Measurements from ENCODE around the gene SRGAP2.
"Not testable (repeated sequence)": the region's sequence is repeated elsewhere in the genome, so short reads cannot be mapped to it uniquely, and the experiment has no call there.

SRGAP2 gene

DNA sequence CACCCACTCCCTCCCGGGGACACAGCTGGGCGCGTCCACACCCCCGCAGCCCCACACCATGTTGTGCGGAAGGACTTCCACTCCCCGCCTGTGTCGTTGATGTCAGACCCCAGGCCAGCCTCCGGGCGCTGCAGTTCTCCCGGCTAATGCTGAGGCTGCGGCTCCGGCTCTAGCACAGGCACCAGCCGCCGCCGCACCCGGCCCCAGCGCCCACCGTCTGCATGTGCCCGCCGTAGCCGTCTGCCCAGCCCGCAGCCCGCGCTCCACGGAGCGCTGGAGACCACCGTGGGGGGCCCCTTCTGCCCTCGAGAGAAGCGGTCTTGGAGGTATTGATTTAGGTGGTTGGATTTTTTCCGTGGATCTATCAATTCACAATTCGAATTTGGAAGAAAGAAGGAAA is 2.2 kb downstream of the SRGAP2 start:
- DNase-seq (ENCODE audit: low read depth), result not testable (repeated sequence)

DNA sequence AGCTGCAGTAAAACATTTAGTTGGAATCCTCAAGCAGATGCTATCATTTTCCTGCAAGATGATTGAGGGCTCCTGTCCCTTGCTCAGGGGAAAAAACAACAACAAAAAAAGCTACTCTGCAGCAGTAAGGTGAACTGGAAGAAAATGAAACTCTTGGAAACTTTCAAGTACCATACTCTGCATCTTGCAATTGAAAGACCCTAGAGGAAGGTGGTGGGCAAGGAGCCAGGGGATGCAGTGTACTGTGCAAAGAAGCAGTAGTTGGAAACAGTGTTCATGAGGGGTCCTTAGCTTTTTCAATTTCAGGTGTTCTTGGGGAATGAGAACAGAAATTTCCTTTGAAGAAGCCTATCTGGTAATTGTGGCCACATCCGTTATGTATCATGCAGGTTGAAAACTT is 7.5 kb downstream of the SRGAP2 start:
- DNase-seq (ENCODE audit: low read depth), result not testable (repeated sequence)

GRCh38 chr1:206215600-206216392 is 12.5 kb downstream of the SRGAP2 start:
- DNase-seq (ENCODE audit: low read depth), result not testable (repeated sequence)

GRCh38 chr1:206218285-206218684 is 14.9 kb downstream of the SRGAP2 start:
- not testable (repeated sequence) for DNase-seq (ENCODE audit: low read depth)

DNA sequence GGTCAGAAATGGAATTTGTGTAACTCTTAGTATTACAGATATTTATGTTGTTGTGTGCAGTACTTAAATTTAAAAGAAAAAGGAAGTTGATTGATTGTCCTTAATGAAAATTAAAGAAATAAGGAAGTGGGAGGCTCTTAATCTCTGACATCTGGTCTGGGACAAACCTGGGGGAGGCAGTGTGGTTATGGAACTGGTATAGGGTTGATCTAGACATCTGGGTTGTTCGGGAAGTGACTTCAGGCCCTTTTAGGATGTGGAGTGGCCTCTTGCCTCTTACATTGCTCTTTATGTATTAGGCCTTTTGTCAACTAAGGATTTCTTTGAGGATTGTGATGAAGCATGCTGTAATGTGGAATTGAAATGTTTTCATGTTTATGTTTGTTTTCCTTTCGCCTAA is 15.4 kb downstream of the SRGAP2 start:
- not testable (repeated sequence) for DNase-seq (ENCODE audit: low read depth)

DNA sequence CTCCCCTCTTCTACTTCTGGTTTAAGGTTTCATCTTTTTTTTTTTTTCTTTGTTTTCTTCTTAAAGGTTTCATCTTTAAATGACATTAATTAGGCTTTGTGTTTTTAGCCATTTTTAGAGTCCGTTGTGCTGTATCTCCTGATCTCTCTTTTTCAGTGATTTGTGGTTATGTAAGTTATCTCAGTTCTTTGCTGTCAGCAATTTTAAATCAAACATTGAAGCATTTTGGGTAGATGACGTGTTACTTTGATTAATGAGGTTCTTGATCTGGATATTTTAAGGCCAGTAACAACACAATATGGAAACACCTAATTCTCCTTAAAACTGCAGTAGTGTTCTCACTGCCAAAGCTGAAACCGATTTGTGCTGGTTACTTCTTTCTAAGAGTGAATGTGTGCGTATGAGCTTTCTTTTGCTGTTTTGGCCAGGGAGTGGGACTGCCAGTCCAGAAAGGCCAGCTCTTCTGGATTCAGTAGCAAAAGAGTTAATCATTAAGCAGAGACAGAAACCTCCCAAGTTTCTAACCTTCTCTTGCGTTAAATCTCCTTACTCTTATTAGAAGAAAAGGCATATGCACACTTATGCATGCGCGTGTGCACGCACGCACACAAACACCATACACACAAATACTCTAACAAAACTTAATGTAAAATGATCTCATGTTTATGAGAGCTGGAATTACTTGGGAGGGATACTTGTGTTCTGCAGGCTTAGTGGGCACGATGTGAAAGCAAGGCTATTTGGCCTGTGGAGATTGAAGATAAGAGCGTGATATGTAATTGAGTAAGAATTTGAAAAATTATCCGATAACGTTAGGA is 16.4 kb downstream of the SRGAP2 start:
- DNase-seq (ENCODE audit: low read depth), result not testable (repeated sequence)

- not testable (repeated sequence) for DNase-seq (ENCODE audit: low read depth)
Measured at GRCh38 chr1:206220332-206221000, 17.1 kb downstream of the SRGAP2 start.

DNA sequence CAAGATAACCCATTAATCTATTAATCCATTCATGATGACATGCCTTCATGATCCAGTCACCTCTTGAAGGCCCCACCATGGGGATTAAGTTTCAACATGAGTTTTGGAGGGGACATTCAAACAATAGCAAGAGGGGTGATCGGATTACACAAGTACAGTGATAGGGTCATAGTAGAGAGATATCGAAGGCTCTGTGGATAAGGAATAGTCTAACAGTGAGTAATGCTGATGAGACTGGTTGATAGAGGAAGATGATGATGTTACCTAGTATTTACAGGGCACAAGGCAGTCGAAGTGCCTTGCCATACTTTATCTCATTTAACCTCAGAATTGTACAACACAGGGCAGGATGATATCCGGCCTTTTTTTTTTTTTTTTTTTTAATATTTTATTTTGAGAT is 18.2 kb downstream of the SRGAP2 start:
- DNase-seq (ENCODE audit: low read depth), result not testable (repeated sequence)

GRCh38 chr1:206224190-206224776 is 20.9 kb downstream of the SRGAP2 start:
- not testable (repeated sequence) for DNase-seq (ENCODE audit: low read depth)

DNA sequence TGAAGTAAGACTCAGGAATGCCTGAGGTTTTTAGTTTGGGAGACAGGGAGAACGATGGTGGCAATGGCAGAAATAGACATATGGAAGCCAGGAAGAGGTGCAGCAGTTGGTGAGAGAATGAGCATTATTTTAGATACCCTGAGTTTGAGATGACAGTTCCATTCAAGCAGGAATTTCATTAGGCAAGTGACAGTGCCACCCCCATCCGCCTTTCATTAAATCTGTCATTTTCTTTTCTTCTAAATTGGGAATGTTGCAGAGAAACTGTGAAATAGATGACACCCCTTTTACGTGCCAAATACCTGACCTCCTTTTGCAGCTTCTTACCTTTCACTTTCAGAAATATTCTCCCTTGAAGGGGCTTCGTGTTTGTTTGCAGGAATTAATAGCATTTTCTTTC is 22.0 kb downstream of the SRGAP2 start:
- not testable (repeated sequence) for DNase-seq (ENCODE audit: low read depth)

DNA sequence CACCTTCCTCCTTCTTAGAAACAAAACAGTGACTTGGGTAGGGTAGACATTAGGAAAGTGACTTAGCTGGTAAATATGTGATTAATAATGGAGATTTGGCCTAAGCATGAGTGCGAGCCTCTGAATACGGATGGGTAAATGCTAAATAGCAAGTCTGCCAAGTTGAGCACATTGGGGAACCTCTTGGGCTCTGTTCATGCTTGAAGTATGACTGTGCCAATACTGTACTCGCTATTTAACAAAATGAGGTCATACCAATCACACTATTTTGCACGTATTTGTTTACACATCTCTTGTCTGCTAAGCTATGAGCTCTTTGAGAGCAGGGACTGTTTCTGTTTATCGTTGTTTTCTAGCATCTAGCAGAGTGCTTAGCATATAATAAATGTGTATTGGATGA is 23.5 kb downstream of the SRGAP2 start:
- not testable (repeated sequence) for DNase-seq (ENCODE audit: low read depth)

- DNase-seq (ENCODE audit: low read depth), result not testable (repeated sequence)
Measured at GRCh38 chr1:206229286-206229685, 25.9 kb downstream of the SRGAP2 start.

DNA sequence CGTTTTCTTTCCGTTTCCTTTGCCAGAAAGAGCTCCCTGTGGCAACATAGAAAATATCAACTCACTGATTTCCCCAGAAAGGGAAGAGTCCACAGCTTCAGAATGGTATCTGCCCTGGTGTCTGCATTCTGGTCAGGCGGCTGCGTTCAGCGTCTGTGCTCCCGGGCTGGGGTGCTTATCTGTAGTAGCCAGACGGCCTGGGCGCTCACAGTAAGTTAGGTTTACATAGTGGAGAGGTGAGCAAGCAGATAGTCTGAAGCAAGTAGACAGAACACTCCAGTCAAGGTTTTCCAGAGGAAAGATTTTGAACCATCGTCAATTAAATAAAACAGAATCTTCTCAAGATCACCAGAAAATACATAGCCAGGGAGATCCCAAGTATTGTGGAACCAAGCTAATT is 28.6 kb downstream of the SRGAP2 start:
- DNase-seq (ENCODE audit: low read depth), result not testable (repeated sequence)

DNA sequence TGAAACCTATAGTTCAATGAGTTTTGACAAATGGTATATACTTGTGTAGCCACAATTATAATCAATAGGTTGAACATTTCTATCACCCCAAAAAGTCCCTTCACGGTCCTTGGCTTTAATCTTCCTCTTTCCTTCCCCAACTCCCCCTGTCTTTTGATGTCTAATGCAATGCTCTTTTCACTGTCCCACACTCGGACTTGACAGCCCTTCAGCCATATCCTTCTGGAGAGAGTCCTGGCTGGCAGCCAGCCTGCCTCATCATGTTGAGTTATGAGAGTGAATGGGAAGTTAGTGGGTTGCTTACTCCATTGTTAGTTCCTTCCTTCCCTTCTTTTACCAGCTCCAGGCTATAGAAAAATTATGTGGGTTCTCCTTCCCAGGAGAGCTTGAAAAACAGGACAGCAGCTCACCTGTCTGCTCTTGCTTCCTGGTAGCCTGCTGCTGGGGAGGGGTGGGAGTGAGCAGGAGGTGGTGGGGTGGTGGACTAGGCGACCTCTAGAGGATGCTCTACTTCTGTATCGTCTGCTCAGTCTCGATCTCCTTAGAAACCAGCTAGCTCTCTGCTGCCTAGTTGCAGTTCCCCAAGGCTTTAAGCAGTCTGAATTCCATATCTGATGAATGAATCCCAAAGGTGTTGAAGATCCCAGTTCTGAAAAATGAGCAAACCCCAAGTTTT is 29.8 kb downstream of the SRGAP2 start:
- DNase-seq (ENCODE audit: low read depth), result not testable (repeated sequence)

DNA sequence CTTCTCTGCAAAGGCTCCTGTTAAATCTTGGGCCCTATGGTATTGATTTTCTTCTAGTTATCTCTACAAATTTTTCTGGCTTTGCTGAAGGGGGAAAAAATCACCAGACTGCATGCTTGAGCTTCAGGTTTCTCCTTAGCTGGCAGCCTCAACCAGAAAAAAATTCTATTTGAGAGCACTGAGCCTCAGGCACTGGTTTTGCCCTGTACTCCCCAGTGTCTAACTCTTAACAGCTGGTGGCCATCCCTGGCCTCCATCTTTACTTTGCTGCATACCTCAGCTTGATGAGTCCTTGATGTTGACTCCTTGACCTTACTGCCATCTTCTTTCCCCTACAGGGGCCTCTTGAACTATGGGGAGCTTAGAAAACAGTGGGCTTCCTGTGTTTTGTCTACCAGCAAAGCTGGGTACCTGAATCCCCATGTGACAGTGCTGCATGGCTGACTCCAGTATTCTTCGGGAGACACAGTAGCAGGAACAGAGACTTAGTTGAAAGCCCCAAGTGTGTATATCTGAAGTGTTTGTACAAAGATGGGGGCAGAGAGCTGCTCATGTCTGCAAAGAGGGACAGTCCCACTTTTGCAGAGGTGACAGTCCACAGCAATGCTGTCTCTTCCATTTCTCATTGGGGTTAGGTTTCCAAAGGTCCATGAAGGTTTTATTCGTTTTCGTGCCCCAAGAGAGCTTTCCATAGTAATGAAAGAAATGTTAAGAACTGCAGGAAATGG is 31.0 kb downstream of the SRGAP2 start:
- not testable (repeated sequence) for DNase-seq (ENCODE audit: low read depth)

- not testable (repeated sequence) for DNase-seq (ENCODE audit: low read depth)
Measured at GRCh38 chr1:206235190-206235589, 31.8 kb downstream of the SRGAP2 start.

GRCh38 chr1:206240288-206240687 is 36.9 kb downstream of the SRGAP2 start:
- DNase-seq (ENCODE audit: low read depth), result not testable (repeated sequence)

- DNase-seq (ENCODE audit: low read depth), result not testable (repeated sequence)
Measured at GRCh38 chr1:206243335-206243734, 40.0 kb downstream of the SRGAP2 start.

DNA sequence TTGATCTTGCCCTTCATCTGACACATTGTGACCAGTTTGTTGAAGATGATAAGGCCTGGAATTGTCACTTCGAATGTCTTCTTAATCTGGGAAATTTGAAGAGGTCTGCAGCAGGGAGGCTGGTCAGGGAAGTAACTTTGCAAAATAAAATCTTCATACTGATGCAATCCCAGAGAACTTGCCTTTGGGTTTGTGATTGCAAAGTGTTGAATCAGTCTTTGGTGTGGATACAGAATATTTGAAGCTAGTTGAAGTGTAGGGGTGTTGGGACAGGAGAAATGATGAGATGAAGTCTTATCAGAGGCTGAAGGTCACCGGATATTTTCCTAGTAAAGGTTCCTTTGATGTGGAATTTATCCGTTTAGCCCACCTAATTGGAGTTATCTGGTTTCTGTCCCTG is 42.1 kb downstream of the SRGAP2 start:
- DNase-seq (ENCODE audit: low read depth), result not testable (repeated sequence)

DNA sequence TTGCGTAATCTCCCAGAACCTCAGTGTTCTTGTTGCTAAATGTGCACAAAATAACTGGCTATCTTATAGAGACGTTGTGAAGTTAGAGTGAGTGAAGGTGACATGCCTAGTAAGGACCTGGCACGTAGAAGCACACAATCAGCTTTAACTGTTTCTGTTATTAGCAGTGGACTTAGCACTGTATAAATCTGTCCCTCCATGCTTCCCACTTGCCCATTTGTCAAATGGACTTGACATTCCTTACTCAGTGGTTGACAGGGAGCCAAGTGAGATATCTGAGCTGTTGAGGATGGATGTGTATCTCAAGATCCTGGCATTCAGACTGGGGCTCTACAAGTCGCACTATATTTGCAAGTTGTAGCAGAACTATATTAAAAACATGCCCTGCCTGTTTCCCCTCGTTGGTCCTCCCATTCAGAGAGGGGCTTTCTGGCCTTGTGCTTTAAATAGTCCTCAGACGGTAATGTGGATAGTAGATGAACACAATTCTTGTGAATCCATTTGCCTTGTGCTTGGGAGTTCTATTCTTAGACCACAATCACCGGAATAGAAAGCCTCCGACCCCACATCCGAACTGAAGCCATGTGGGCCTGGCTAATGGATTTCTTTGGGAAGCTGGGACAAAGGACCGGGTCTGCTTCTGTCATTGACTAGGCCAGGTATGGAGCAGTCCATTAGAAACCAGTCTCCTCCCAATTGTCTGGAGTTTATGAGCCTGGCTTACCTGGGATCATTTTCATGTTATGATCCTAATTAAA is 43.0 kb downstream of the SRGAP2 start:
- DNase-seq (ENCODE audit: low read depth), result not testable (repeated sequence)
